SK-N-SH (cell line): ENCODE measurements around the gene KIF2A. TPM values are rescaled to one million over a fixed set of nuclear protein-coding genes. Genes with fewer than 3 reads are reported as not detected.

Experiments used
- CTCF ChIA-PET: fragments of 300-600, 350-600 bp; formaldehyde crosslinking; extraction: SDS; loops from one replicate; lab custom pipeline; 2021; lab: Yijun Ruan, JAX
- POLR2A ChIA-PET: fragments of 350-600 bp; sonication (Branson Sonifier 250); formaldehyde crosslinking; extraction: SDS; loops from one replicate; lab custom pipeline; 2020; ENCODE audit warnings: antibody characterized with exemption, inconsistent platforms; lab: Yijun Ruan, JAX
- DNase-seq: peaks from one replicate; pipeline ENCODE4 v3.0.0; 2012
- H2AFZ ChIP-seq: fragments of 200-600 bp; sonication (generic); 2 replicates; pipeline ENCODE4 v1.8.1; 2016; ENCODE audit warnings: antibody characterized with exemption, mild to moderate bottlenecking, low read depth
- H3F3A ChIP-seq: fragments of 200-600 bp; sonication (generic); replicated peaks from 2 replicates; pipeline ENCODE3; 2016; ENCODE audit warnings: antibody characterized with exemption, mild to moderate bottlenecking; ENCODE audit not compliant: insufficient read depth
- H3K27ac ChIP-seq, 2 experiments: fragments of 200-500 bp in 1 of 2; fragments of 200-600 bp in 1 of 2; sonication (Bioruptor generic) in 1 of 2; sonication (generic), shearing (Covaris generic) in 1 of 2; 2 replicates each; pipeline versions ENCODE4 v1.5.1 to v1.6.1; 2014 to 2016; ENCODE audit warnings: low read depth in 2 of 2, inconsistent platforms in 1 of 2, low read length in 1 of 2, mild to moderate bottlenecking in 1 of 2, mixed read lengths in 1 of 2
- H3K27me3 ChIP-seq: fragments of 200-600 bp; sonication (generic), shearing (Covaris generic); 2 replicates; pipeline ENCODE4 v1.6.1; 2016; ENCODE audit warnings: mixed run types; ENCODE audit not compliant: insufficient read depth
- H3K36me3 ChIP-seq, 2 experiments: fragments of 200-500 bp in 1 of 2; fragments of 200-600 bp in 1 of 2; sonication (Bioruptor generic) in 1 of 2; sonication (generic) in 1 of 2; replicated peaks in 1 of 2; 2 replicates each; pipeline versions ENCODE3 to v1.5.1; 2014 to 2016; ENCODE audit warnings: low read length in 1 of 2, mild to moderate bottlenecking in 1 of 2; ENCODE audit not compliant: insufficient read depth in 2 of 2, control insufficient read depth in 1 of 2
- H3K4me1 ChIP-seq, 2 experiments: fragments of 200-500 bp in 1 of 2; fragments of 200-600 bp in 1 of 2; sonication (Bioruptor generic) in 1 of 2; sonication (generic), shearing (Covaris generic) in 1 of 2; 2 replicates each; pipeline versions ENCODE4 v1.5.1 to v1.6.1; 2014 to 2016; ENCODE audit warnings: low read depth in 1 of 2, low read length in 1 of 2, mixed run types in 1 of 2; ENCODE audit not compliant: insufficient read depth in 2 of 2, control insufficient read depth in 1 of 2
- H3K4me2 ChIP-seq: fragments of 200-600 bp; sonication (generic), shearing (Covaris generic); 2 replicates; pipeline ENCODE4 v1.6.1; 2017; ENCODE audit warnings: mixed run types
- H3K4me3 ChIP-seq, 2 experiments: fragments of 200-500 bp in 1 of 2; fragments of 200-600 bp in 1 of 2; sonication (Bioruptor generic) in 1 of 2; sonication (generic), shearing (Covaris generic) in 1 of 2; 2 replicates each; pipeline versions ENCODE4 v1.5.1 to v1.8.1; 2014 to 2016; ENCODE audit warnings: low read depth in 2 of 2, inconsistent platforms in 1 of 2, low read length in 1 of 2, mild to moderate bottlenecking in 1 of 2, mixed read lengths in 1 of 2, moderate library complexity in 1 of 2
- H3K79me2 ChIP-seq: fragments of 200-600 bp; sonication (generic); 2 replicates; pipeline ENCODE4 v1.8.1; 2017; ENCODE audit warnings: mild to moderate bottlenecking; ENCODE audit not compliant: insufficient read depth
- H3K9ac ChIP-seq: fragments of 200-600 bp; sonication (generic); 2 replicates; pipeline ENCODE4 v1.6.1; 2017; ENCODE audit warnings: mixed run types
- H3K9me2 ChIP-seq: fragments of 200-600 bp; sonication (generic); 2 replicates; pipeline ENCODE4 v1.6.1; 2017; ENCODE audit warnings: mixed run types
- H3K9me3 ChIP-seq: fragments of 200-600 bp; sonication (generic); 2 replicates; pipeline ENCODE4 v1.6.1; 2017; ENCODE audit warnings: mixed run types, mild to moderate bottlenecking, moderate library complexity
- H4K20me1 ChIP-seq: fragments of 200-600 bp; sonication (generic); 2 replicates; pipeline ENCODE4 v1.6.1; 2017; ENCODE audit warnings: mild to moderate bottlenecking, mixed run types; ENCODE audit not compliant: insufficient read depth
- CTCF ChIP-seq: fragments of 200-600 bp; sonication (generic); IDR thresholded peaks from 2 replicates; pipeline ENCODE4 v1.6.1; 2017; ENCODE audit warnings: antibody characterized with exemption, mild to moderate bottlenecking, moderate library complexity
- EP300 ChIP-seq, 2 experiments: IDR thresholded peaks; 2 replicates each; pipeline versions ENCODE4 v1.4.0 to v1.6.1; 2012; ENCODE audit warnings: borderline replicate concordance in 1 of 2, low read depth in 1 of 2, low read length in 1 of 2
- EZH2phosphoT487 ChIP-seq: fragments of 200-600 bp; sonication (generic); IDR thresholded peaks from 2 replicates; pipeline ENCODE4 v1.6.1; 2017; ENCODE audit warnings: low read depth, mixed run types, mild to moderate bottlenecking, antibody characterized with exemption, moderate library complexity, borderline replicate concordance
- FOXJ3 ChIP-seq: sonication (generic); formaldehyde crosslinking; IDR thresholded peaks from 2 replicates; pipeline ENCODE4 v1.5.1; 2020; ENCODE audit warnings: mild to moderate bottlenecking, missing genetic modification reagents
- GABPA ChIP-seq: IDR thresholded peaks from 2 replicates; pipeline ENCODE4 v1.4.0; 2012; ENCODE audit warnings: low read depth, mild to moderate bottlenecking
- MEF2A ChIP-seq: IDR thresholded peaks from 2 replicates; pipeline ENCODE4 v1.4.0; 2012; ENCODE audit warnings: low read depth, borderline replicate concordance
- NFIC ChIP-seq: IDR thresholded peaks from 2 replicates; pipeline ENCODE4 v1.4.0; 2012; ENCODE audit warnings: borderline replicate concordance
- NRF1 ChIP-seq: IDR thresholded peaks from 2 replicates; pipeline ENCODE4 v1.6.1; 2012; ENCODE audit warnings: low read depth, mild to moderate bottlenecking, low read length
- RAD21 ChIP-seq: IDR thresholded peaks from 2 replicates; pipeline ENCODE4 v1.6.1; 2012; ENCODE audit warnings: mild to moderate bottlenecking, low read length
- REST ChIP-seq: IDR thresholded peaks from 2 replicates; pipeline ENCODE4 v1.6.1; 2012; ENCODE audit warnings: mild to moderate bottlenecking, low read depth, low read length, moderate library complexity
- RXRA ChIP-seq: IDR thresholded peaks from 2 replicates; pipeline ENCODE4 v1.4.0; 2012; ENCODE audit warnings: low read depth, mild to moderate bottlenecking, borderline replicate concordance
- SMC3 ChIP-seq: IDR thresholded peaks from 2 replicates; pipeline ENCODE4 v1.6.1; 2012; ENCODE audit warnings: low read depth, low read length, improper control_type of control experiment
- TAF1 ChIP-seq: IDR thresholded peaks from 2 replicates; pipeline ENCODE4 v1.6.1; 2012; ENCODE audit warnings: low read depth, mild to moderate bottlenecking, low read length, moderate library complexity, borderline replicate concordance
- TCF12 ChIP-seq: IDR thresholded peaks from 2 replicates; pipeline ENCODE4 v1.4.0; 2012
- TEAD4 ChIP-seq: IDR thresholded peaks from 2 replicates; pipeline ENCODE4 v1.4.0; 2012; ENCODE audit warnings: mild to moderate bottlenecking, borderline replicate concordance; ENCODE audit not compliant: insufficient read depth
- YY1 ChIP-seq: IDR thresholded peaks from 2 replicates; pipeline ENCODE4 v1.4.0; 2012; ENCODE audit warnings: low read depth, mild to moderate bottlenecking
- WGBS: methylation state at CpG from one replicate; pipeline ENCODE4 v1.1.6; 2017; ENCODE audit warnings: low lambda C conversion rate; 5-methylcytosine and 5-hydroxymethylcytosine counted together
- polyA plus RNA-seq, 3 experiments: library from polyadenylated mRNA; depleted of rRNA; stranded (reverse); fragments of >200 nt; gene quantifications; 2 replicates each; pipeline ENCODE4 v1.2.3, GENCODE V29; 2012
- TF ChIP-seq, protein P1 (sequence below): fragments of 150-350 bp; IDR thresholded peaks from 2 replicates; pipeline ENCODE4 v1.6.1; 2017; ENCODE audit warnings: antibody characterized with exemption, low read length, low read depth, borderline replicate concordance
- TF ChIP-seq, protein P2 (sequence below): IDR thresholded peaks from 2 replicates; pipeline ENCODE4 v1.4.0; 2012; ENCODE audit warnings: low read depth, borderline replicate concordance
- TF ChIP-seq, protein P3 (sequence below): IDR thresholded peaks from 2 replicates; pipeline ENCODE4 v1.4.0; 2012; ENCODE audit warnings: low read depth, borderline replicate concordance

The KIF2A gene
- polyA plus RNA-seq, 1 of the 3 experiments (the other 2 are of a cell fraction), result 14.3 TPM

- H3K9me2 ChIP-seq, result no peaks in the 10 kb centered on the region
- H3K36me3 ChIP-seq, result peaks cover 0 to 19% of the 10 kb centered on the region in 2 experiments
- CTCF ChIA-PET, result no interaction called here
- DNase-seq, result no peak
- H2AFZ ChIP-seq, result no peak overlapping the region
- TF ChIP-seq EP300 (IDR thresholded peaks at IDR 0.05; ENCODE audit: borderline replicate concordance in 1 of 2, low read depth in 1 of 2, low read length in 1 of 2) (no peak), EZH2phosphoT487 (no peak), SMC3 (no peak), MEF2A (no peak), REST (no peak), GABPA (no peak)
- TF ChIP-seq, all 33 proteins: peak for 0
- H4K20me1 ChIP-seq, result peaks cover 50% of the 10 kb centered on the region
- POLR2A ChIA-PET, result no interaction called here
- peaks cover 100% of the 10 kb centered on the region for H3K79me2 ChIP-seq
- WGBS, result 88% methylated on average over 1 of the region's 1 CpG
- H3K9ac ChIP-seq, result no peak overlapping the region
- H3K27me3 ChIP-seq, result no peaks in the 10 kb centered on the region
- H3K4me2 ChIP-seq, result no peak overlapping the region
- H3K27ac ChIP-seq, result no peak overlapping the region
- no peaks in the 10 kb centered on the region for H3K9me3 ChIP-seq
- peaks cover 11% of the 10 kb centered on the region for H3F3A ChIP-seq
- no peak overlapping the region for H3K4me3 ChIP-seq
- H3K4me1 ChIP-seq, result peaks cover under 1 to 32% of the 10 kb centered on the region in 2 experiments; a peak in 3 of 4 replicates
These were observed 20.3 kb downstream of the KIF2A start for GRCh38 chr5:62326302-62326701.

DNA sequence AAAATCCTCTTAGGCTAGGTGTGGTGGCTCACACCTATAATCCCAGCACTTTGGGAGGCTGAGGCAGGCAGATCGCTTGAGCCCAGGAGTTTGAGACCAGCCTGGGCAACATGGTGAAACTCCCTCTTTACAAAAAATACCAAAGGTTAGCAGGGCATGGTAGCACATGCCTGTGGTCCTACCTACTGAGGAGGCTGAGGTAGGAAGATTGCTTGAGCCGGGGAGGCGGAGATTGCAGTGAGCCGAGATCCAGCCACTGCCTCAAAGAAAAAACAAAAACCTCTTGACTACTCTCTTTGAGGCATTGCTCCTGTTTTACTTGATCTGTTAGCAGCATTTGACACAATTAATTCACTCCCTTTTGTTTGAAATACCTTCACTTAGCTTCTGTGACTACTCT, 20.7 kb downstream of the KIF2A start:
- Histone ChIP-seq H3K36me3 (peaks cover 0 to 19% of the 10 kb centered on the region in 2 experiments), H3K4me1 (peaks cover 2 to 32% of the 10 kb centered on the region in 2 experiments; a peak in 3 of 4 replicates), H3K9me3 (no peaks in the 10 kb centered on the region), H3K9me2 (no peaks in the 10 kb centered on the region), H3K79me2 (peaks cover 100% of the 10 kb centered on the region), H3K4me2 (no peak overlapping the region), H4K20me1 (peaks cover 49% of the 10 kb centered on the region), H3F3A (peaks cover 11% of the 10 kb centered on the region), H3K9ac (no peak overlapping the region), H3K27me3 (no peaks in the 10 kb centered on the region), H3K4me3 (no peak overlapping the region), H2AFZ (no peak overlapping the region), H3K27ac (no peak overlapping the region)
- CTCF ChIA-PET, result no interaction called here
- POLR2A ChIA-PET, result no interaction called here
- DNase-seq, result no peak
- 97% methylated on average over 4 of the region's 4 CpGs for WGBS
- TF ChIP-seq EP300 (IDR thresholded peaks at IDR 0.05; ENCODE audit: borderline replicate concordance in 1 of 2, low read depth in 1 of 2, low read length in 1 of 2) (no peak), NFIC (no peak), NRF1 (no peak), EZH2phosphoT487 (no peak), YY1 (no peak), TCF12 (no peak), TEAD4 (no peak), RXRA (no peak), TAF1 (no peak), SMC3 (no peak), FOXJ3 (CRISPR knock-in tag) (no peak), CTCF (no peak), RAD21 (no peak)
- TF ChIP-seq, protein P1, sequence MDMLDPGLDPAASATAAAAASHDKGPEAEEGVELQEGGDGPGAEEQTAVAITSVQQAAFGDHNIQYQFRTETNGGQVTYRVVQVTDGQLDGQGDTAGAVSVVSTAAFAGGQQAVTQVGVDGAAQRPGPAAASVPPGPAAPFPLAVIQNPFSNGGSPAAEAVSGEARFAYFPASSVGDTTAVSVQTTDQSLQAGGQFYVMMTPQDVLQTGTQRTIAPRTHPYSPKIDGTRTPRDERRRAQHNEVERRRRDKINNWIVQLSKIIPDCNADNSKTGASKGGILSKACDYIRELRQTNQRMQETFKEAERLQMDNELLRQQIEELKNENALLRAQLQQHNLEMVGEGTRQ, result no peak
- TF ChIP-seq, protein P2, sequence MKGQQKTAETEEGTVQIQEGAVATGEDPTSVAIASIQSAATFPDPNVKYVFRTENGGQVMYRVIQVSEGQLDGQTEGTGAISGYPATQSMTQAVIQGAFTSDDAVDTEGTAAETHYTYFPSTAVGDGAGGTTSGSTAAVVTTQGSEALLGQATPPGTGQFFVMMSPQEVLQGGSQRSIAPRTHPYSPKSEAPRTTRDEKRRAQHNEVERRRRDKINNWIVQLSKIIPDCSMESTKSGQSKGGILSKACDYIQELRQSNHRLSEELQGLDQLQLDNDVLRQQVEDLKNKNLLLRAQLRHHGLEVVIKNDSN, result no peak
- TF ChIP-seq, protein P3, sequence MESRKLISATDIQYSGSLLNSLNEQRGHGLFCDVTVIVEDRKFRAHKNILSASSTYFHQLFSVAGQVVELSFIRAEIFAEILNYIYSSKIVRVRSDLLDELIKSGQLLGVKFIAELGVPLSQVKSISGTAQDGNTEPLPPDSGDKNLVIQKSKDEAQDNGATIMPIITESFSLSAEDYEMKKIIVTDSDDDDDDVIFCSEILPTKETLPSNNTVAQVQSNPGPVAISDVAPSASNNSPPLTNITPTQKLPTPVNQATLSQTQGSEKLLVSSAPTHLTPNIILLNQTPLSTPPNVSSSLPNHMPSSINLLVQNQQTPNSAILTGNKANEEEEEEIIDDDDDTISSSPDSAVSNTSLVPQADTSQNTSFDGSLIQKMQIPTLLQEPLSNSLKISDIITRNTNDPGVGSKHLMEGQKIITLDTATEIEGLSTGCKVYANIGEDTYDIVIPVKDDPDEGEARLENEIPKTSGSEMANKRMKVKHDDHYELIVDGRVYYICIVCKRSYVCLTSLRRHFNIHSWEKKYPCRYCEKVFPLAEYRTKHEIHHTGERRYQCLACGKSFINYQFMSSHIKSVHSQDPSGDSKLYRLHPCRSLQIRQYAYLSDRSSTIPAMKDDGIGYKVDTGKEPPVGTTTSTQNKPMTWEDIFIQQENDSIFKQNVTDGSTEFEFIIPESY, result no peak
